Measurements from ENCODE around the gene RAB17. TPM values are rescaled to one million over a fixed set of nuclear protein-coding genes. Genes with fewer than 3 reads are reported as not detected.

RAB17 gene
- total RNA-seq, 1 experiment from 2014 or later = 23.6 TPM

DNA sequence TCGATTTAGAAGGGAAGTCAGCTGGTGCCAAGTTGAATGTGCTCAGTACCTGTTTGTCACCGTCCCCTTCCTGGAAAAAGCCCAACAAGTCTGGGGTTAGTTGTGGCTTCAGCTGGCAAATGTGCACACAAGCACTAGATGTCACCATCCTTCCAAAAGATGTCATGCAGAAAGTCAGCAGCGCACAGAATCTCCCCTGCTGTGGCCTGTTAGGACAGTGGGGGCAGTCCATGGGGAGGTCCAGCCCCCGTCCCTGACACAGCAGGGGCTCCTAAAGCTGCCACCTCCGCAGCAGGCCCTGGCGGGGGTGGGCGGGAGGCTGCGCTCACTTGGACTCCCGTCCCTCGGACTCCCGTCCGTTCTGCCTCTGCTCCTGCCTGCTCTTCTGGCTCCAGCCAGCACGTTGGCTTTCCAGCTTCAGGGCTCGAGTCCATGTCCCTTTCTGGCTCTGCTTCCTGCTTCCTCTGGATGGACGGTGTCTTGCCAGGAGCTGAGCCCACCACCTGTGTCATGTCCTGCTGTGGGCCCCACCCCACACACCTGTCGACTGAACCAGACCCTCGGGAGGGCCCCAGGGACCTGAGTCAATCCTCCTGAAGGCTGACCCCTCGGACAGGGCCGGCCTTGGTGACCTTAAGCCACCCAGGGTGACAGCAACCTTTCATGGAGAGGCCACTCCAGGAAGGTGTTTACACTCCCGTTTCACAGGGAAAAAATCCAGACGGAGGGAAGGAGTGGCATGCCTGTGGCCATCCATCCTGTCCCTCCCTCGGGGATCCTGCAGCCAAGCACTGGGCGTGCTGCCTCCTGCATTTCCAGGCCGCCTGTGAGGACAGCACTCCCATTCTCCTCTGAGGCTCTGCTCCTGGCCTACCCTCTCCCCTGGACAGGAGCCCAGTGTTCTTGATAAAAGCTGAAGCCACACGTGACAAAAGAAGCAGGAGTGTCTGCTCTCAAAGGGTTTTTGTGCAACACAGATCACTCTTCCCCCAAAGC lies 8.5 kb downstream of the RAB17 start:
- intact Hi-C loops (cut with micrococcal nuclease; ENCODE audit: unreplicated experiment) (no loop called here), in situ Hi-C loops (cut with HindIII; ENCODE audit: low pct_unique_long_range_greater_than_20kb, low sequenced_read_pairs) (no loop called here)
- H3K27ac ChIP-seq (ENCODE audit: low read length) = peak overlapping the region; percentile 48; the same call in 1 of the 2 replicates
- H3K4me3 ChIP-seq (ENCODE audit: low read depth in 2 of 2, low read length in 2 of 2) = peak overlapping the region in 1 of 2 experiments; percentile 20; a peak in 2 of 4 replicates
- no TSS peak for BruUV-seq (replicated peaks)
- no peaks in the 10 kb centered on the region for H3K9me3 ChIP-seq (ENCODE audit: control insufficient read depth, insufficient read depth, low read depth, low read length)
- ChIA-PET POLR2A (interaction anchor here (0.6 kb wide), 1 partner anchor 20 kb away, joined by 3 read pairs; no protein-coding TSS in a partner anchor), CTCF (interaction anchor here (1.0 to 1.8 kb wide), 6 partner anchors 10 to 193 kb away, joined by 3 to 12 read pairs (median 4); no protein-coding TSS in a partner anchor)
- peak; percentile 74 for TF ChIP-seq CTCF (IDR thresholded peaks at IDR 0.05)
- no peak for TF ChIP-seq POLR2AphosphoS5 (IDR thresholded peaks at IDR 0.05; ENCODE audit: low read depth, low read length)
- ATAC-seq (peak; percentile 86), DNase-seq (ENCODE audit: low read depth, low spot score) (no peak)
- H3K4me1 ChIP-seq (ENCODE audit: control insufficient read depth, insufficient read depth, low read length) = peaks cover 10% of the 10 kb centered on the region
- no peaks in the 10 kb centered on the region for H3K27me3 ChIP-seq (ENCODE audit: control insufficient read depth, insufficient read depth, low read length)
- no peaks in the 10 kb centered on the region for H3K36me3 ChIP-seq (ENCODE audit: control insufficient read depth, insufficient read depth, low read length)

GRCh38 chr2:237581326-237581725 lies 9.2 kb downstream of the RAB17 start:
- Histone ChIP-seq H3K27ac (ENCODE audit: low read length) (no peak overlapping the region), H3K4me3 (ENCODE audit: low read depth in 2 of 2, low read length in 2 of 2) (no peak overlapping the region), H3K4me1 (ENCODE audit: control insufficient read depth, insufficient read depth, low read length) (peaks cover 10% of the 10 kb centered on the region), H3K27me3 (ENCODE audit: control insufficient read depth, insufficient read depth, low read length) (no peaks in the 10 kb centered on the region), H3K9me3 (ENCODE audit: control insufficient read depth, insufficient read depth, low read depth, low read length) (no peaks in the 10 kb centered on the region), H3K36me3 (ENCODE audit: control insufficient read depth, insufficient read depth, low read length) (no peaks in the 10 kb centered on the region)
- POLR2A ChIA-PET = interaction anchor here (0.6 to 0.7 kb wide), 2 partner anchors 21 to 52 kb away, joined by 3 to 6 read pairs; no protein-coding TSS in a partner anchor
- CTCF ChIA-PET = interaction anchor here (1.0 to 1.8 kb wide), 5 partner anchors 10 to 193 kb away, joined by 3 to 12 read pairs (median 4); no protein-coding TSS in a partner anchor
- in situ Hi-C loops (cut with HindIII; ENCODE audit: low pct_unique_long_range_greater_than_20kb, low sequenced_read_pairs) (no loop called here), intact Hi-C loops (cut with micrococcal nuclease; ENCODE audit: unreplicated experiment) (no loop called here)
- no TSS peak for BruUV-seq (replicated peaks)
- no peak for TF ChIP-seq TCF7L2 (IDR thresholded peaks at IDR 0.05; ENCODE audit: low read depth, low read length)
- no peak for TF ChIP-seq CTCF (IDR thresholded peaks at IDR 0.05)
- no peak for TF ChIP-seq POLR2AphosphoS5 (IDR thresholded peaks at IDR 0.05; ENCODE audit: low read depth, low read length)
- no peak for TF ChIP-seq SIN3A (IDR thresholded peaks at IDR 0.05; ENCODE audit: borderline replicate concordance, insufficient read depth, low read depth, low read length)
- TF ChIP-seq, protein P1, sequence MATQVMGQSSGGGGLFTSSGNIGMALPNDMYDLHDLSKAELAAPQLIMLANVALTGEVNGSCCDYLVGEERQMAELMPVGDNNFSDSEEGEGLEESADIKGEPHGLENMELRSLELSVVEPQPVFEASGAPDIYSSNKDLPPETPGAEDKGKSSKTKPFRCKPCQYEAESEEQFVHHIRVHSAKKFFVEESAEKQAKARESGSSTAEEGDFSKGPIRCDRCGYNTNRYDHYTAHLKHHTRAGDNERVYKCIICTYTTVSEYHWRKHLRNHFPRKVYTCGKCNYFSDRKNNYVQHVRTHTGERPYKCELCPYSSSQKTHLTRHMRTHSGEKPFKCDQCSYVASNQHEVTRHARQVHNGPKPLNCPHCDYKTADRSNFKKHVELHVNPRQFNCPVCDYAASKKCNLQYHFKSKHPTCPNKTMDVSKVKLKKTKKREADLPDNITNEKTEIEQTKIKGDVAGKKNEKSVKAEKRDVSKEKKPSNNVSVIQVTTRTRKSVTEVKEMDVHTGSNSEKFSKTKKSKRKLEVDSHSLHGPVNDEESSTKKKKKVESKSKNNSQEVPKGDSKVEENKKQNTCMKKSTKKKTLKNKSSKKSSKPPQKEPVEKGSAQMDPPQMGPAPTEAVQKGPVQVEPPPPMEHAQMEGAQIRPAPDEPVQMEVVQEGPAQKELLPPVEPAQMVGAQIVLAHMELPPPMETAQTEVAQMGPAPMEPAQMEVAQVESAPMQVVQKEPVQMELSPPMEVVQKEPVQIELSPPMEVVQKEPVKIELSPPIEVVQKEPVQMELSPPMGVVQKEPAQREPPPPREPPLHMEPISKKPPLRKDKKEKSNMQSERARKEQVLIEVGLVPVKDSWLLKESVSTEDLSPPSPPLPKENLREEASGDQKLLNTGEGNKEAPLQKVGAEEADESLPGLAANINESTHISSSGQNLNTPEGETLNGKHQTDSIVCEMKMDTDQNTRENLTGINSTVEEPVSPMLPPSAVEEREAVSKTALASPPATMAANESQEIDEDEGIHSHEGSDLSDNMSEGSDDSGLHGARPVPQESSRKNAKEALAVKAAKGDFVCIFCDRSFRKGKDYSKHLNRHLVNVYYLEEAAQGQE (IDR thresholded peaks at IDR 0.05; ENCODE audit: insufficient read depth in 1 of 2, low read depth in 2 of 2, low read length in 1 of 2) = no peak
- DNase-seq (ENCODE audit: low read depth, low spot score) = no peak
- no peak for ATAC-seq
